NCI-H1436 (cell line): ENCODE data around the gene ATP6V1B1.

Experiments
- DNase-seq: peaks from one replicate; lab custom pipeline; 2025; lab: John Stamatoyannopoulos, UW

Gene ATP6V1B1

DNA sequence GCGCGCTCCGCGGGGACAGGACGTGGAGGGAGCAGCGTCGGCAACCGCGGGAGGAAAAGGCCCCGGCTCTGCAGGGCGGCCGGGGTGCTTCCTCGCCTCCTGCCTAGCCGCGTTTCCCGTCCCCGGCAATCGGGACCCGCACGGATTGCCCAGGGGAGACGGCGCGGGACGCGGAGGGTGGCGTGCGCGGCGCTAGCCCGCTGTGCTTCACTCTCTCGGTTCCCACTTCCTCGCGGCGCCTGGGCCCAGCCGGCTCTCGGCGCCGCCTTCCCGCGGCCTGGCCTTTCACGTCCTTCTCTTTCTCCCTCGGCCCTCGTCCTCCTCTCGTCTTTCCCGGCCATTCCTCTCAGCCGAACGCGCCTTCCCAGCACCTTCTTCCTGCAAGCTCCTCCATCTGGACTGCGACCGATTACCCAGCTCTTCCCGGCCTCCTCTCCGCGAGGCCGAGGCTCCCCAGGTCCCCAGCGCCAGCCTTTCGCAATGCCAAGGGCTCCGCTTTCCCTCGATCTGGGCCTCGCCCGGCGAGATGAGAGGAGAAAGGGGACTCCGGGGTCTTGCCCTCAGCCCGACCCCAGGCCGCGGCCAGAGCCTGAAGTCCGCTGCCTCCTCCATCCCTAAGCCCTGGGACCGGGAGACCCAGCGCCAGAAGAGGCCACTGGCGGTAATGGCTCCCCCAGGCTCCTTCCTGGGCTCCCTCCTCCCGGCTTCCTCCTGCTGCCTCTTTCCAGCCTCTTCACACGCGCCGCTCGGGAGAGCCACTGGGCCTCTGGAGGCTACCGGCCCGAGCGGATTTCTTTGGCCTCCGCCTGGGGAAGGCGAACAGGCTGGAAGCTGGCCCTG is 34.3 kb upstream of the ATP6V1B1 start:
- DNase-seq = no peak

DNA sequence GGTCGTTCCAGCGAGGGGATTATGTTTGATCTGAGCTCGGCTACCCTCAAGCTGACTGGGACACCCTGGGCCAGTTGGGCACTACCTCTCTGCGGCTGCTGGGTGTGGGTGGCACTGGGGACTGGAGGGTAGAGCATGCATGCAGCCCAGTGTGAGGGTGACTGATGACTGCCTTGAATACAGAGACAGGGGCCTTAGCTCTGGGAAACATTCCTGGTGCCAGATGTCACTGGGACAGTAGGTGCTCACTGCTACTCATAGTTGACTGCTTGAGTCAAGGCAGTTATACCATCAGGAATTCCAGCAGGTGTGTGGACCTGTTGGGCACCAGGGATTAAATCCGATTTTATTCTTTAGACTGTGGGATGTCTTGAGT is 33.6 kb upstream of the ATP6V1B1 start:
- no peak for DNase-seq

DNA sequence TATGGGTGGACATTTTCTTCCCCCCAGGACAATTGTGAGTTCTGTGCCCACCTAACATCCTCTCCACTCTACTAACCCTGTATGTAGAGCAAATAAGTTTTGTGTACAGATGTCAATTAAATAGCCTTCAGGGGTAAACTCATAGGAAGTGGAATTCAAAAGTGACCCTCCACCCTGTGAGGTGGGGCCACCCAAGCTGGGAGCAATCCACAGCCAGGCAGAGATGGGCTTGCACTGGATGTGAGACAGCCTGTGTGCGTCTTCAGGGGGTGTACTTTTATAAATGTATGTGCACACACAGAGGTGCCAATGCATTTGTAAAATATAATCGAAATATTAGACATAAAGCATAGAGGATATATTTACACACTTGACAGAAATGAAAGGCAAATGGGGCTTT is 33.1 kb upstream of the ATP6V1B1 start:
- DNase-seq = no peak

DNA sequence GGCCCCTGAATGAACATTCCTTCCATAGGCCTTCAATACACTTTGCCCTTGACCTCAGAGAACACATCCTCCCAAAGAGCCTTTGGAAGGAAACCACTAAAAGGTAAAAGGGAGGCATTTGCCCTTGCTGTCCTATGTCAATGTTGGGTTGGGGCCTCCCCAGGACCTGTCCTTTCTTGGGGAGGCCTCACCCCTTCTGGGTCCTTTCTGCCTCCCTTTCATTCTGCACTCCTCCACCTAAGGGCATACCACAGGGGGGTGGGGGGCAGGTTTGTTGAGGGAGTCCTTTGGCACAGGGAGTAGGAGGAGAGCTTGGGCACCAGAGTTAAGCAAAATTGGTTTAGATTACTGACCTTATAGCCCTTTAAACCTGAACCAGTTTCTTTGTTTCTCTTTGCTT is 32.5 kb upstream of the ATP6V1B1 start:
- no peak for DNase-seq

DNA sequence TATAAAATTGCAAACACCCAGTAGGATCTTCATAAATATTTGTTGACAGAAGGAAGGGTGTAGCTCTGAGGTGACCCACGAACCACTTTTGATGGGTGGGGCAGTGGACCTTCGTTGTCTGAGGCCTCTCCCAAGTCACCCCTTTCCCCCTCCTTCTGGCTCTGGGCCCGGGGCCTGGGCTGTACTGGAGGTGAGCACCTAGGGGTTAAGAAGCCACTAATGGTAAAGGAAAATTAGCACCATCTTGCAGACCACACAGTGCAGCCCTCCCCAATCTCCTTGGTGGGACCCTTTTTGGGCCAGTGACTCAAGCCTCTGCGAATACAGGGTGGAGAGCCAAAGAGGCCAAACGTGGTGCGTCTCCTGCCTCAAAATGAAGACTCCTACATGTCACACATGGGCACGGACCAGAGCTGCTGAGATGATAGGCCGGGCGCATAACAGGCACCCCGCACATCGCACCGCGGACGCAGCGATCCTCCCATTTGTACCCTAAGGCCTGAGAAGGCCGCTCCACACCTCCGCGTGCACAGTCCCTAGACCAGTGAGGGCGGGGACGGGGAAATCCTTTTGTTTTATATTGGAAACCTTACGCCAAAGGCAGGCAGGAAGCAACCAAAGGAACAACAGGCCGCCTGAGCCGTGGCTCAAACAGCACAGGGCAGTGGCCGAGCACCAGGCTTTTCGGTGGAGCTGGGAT is 31.9 kb upstream of the ATP6V1B1 start:
- DNase-seq = no peak

DNA sequence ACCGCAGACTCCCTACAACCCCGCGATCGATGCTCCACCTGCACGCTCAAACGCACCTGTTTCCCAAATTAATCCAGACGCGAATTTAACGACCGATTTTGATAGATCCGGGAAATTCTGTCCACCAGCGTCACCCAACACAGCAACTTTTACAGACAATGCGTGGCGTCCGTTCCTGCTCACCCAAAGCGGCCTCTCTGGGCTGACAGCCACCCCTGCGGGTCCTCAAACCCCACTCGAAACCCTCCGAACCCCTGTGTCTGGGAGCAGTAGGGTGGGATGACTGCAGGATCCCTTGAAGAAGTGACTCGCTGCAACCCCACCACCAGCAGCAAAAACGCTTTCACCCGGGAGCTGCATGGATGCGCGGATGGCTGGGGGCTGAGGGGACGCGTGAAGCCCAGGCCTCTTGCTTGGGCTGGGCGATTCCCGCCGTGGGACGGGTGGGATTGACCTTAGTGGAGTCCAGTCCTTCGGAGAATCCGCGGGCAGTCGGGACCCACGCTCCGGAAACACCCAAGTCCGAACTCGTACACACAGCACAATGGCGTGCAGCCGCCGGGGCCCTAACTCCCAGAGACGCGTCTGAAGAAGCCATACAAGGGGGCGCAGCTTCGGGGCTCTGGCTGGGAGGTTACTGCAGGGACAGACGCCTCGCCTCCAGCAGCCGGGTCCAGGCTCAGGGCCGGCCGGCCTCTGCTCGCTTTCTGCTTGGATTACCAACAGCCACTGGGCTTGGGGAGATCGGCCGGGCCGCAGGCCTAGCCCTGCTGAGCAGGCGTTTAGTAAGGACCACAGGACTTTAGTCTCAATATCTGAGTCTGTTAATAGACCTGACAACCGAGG is 31.1 kb upstream of the ATP6V1B1 start:
- no peak for DNase-seq

DNA sequence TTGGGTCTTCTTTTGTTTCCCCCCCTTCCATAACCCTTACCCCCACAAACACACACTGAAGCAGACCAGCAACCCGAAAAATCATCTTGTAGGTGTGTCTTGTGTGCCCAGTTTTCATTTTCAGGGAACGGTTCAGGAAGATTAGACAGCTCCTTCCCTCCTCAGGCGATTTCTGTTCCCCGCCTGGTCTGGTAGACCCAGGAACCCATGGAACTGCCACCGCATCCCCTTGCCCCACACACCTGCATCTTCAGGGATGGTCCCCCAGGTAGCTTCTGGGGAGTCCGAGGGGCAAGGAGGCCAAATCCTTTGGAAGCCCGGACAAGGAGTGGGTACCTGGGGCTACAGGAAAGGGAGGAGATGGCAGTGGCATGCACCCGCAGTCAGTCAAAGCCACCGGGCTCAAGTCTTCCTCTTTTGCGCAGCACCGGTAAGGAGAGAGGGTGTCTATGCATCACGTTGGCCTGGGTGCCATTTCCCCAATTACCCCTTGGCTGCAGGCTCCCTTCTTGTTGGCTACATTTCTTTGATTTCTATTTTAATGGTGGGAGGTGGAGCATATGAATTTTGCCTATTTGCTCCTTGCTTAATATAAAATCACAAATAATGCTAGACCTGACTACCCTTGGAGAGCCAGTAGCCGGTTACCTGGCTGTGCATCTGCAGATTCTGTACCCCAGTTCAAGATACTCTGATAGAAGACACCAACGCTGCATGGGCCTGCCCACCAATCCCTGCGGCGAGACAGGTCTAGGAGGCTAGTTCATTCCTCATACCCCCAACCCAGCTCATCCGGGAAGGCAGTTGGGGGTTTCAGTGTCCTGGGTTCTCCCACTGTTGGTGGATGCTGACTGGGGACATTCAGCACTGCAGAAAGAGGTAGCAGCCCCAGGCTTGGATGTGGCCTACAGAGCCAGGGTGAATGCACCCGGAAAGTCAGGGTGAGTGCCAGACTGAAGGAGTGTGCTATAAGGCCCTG is 30.0 kb upstream of the ATP6V1B1 start:
- no peak for DNase-seq

DNA sequence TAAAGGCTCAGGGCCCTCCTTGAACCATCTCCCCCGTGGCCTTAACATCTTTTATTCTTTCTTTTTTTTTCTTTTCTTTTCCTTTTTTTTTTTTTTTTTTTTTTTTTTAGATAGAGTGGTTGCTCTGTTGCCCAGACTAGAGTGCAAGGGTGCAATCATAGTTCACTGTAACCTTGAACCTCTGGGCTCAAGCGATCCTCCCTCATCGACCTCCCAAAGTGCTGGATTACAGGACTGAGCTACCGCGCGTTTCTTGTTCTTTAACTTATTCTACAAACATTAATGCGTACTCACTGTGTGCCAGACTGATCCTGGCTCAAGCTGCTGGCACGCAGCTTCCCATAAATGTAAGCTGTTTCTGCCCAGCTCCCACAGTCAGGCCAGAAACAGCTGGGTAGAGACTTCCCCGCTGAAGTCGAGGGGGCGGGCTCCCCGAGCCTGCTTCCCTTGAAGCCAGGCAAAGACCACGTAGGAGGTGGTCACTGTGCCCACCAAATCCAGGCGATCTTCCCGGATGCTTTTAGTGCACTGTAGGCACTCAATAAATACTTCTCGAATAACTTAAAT is 29.2 kb upstream of the ATP6V1B1 start:
- no peak for DNase-seq

DNA sequence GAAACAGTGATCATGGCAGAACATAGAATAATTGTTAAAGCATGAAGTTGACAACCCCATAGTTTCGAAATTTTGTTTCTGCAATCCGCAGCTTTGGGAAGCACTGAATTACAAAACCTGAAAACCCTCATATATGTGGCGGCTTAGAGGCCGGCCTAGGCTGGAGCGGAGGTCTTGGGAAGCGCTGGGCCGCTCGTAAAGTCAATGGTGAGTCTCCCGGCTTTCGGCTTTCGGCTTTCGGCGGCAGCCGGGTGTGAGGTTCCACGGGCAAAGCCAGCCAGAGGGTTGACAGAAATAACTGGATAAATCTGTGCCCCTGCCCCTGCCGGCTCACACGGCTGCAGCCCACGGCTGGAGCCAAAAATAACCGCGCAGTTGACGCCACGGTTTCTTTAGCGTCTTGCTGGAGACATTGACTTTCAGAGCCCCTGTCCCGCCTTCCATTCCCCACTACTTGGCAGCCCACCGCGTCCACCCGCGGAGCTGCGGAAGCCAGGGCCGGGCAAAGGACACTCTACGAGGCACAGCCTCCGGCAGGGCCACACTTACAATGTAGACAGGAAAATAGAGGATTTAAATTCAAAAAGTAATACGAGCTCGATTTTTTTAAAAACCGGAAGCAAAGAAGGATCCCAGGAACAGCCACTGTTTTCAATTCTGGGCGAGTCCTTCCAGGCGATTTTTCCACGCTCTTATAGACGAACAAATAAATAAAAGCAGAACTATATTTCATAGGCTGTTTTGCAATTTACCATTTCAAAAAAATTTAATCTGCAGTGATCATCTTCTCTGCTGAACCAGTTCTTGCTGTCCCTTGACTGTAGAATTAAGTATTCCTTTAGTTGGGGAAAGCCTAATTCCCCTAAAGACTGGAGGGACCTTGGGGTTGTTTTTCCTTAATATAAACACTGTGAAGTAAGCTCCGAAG is 28.3 kb upstream of the ATP6V1B1 start:
- no peak for DNase-seq

DNA sequence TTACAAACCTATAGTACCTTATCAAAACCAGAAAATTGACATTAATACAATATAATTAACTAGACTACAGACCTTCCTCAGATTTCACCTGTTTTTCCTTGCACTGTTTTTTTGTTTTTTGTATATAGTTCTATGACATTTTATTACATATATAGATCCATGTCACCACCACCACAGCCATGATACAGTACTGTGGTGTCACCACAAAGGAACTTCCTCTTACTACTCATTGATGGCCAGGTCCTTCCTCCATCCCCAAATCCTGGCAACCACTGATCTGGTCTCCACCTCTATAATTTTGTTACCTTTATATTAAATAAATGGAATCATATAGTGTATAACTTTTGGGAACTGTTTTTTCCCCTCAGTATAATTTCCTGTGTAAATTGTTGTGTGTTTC is 19.4 kb upstream of the ATP6V1B1 start:
- DNase-seq = no peak

DNA sequence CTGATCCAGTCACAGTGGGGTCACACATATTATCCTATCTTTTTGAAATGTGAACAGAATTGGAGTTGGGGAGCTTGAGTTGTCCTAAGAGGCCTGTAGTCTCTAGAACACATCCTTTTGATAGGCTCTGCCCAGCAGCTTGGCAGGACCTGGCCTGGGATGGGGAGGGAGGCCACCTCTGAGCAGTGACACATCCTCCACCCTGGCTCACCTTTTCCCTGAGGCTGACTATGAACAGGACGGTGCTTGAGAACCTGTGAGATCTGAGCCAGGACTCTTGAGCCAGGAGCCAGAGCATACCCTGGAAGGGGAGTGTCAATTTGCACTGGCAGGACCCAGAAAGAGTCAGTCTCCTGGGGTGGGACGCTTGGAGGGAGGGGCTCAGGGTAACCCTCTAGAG is 17.7 kb upstream of the ATP6V1B1 start:
- DNase-seq = no peak

DNA sequence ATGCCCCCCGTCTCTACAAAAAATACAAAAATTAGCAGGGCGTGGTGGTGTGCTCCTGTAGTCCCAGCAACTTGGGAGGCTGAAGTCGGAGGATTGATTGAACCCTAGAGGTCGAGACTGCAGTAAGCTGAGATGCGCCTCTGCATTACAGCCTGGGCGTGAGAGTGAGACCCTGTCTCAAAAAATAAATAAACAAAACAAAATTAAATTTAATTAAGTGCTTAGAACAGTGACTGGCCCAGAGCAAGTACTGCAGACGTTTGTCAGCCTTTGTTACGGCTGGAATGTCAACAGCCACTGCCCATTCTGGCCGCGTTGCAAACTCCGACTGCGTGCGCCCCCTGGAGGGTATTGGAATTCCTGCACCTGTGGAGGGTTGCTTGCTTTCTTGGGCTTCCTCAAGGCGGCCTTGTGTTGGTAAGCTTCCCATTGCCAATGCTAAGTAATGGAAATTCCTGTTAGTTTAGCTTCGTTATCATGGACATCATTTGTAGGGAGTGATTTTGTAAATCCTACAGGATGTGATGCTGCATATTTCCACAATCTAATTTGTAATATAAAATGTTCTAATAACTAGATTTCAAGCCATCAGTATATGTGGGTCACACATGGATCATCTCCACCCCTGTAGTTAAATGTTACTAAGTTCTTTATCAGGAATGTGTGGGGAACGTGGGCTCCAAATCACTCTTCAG is 15.9 kb upstream of the ATP6V1B1 start:
- DNase-seq = peak; percentile 51

DNA sequence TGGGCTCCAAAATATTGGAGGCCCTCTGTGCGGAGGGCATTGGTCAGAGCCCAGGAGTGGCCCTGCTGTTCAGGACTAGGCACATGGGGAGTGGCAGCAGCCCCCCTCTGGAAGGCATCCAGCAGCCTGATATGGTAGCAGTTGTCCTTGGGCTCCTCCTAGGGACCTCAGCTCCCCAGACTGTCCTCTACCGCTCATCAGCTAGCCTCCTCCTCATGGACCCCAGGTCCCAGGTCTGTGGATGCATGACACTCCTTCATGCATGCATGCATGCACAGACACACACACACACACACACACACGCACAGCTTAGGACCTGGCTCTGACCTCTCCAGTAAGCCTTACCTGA is 15.4 kb upstream of the ATP6V1B1 start:
- no peak for DNase-seq

DNA sequence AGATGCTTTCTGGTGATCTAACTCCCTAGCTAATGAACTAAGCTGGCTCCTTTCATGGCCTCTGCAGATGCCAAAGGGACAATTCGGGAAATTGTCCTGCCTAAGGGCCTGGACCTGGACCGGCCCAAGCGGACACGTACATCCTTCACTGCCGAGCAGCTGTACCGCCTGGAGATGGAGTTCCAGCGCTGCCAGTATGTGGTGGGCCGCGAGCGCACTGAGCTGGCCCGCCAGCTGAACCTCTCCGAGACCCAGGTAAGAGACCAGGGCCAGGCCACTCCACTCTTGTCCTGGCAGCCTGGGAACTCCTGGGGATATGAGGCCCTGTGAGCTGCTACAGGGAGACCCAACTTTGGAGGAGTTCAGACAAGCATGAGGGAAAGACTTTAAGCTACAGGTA is 14.7 kb upstream of the ATP6V1B1 start:
- DNase-seq = no peak

DNA sequence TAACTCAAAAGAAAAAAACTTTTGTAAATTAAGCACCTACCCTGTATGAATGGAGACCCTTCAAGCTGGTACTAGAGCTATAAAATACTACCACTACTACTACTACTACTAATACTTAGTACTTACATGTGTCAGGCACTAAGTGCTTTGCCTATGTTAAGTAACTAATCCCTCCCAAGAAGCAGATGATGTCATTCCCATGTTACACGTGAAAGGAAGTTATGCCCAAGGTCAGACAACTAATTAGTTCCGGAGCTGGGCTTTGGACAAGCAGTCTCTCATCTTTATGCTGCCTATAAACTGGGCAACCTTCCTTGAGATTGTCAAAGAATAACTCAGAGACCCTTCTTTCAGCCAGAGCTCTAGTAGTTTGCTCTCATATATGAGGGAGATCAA is 13.9 kb upstream of the ATP6V1B1 start:
- no peak for DNase-seq

DNA sequence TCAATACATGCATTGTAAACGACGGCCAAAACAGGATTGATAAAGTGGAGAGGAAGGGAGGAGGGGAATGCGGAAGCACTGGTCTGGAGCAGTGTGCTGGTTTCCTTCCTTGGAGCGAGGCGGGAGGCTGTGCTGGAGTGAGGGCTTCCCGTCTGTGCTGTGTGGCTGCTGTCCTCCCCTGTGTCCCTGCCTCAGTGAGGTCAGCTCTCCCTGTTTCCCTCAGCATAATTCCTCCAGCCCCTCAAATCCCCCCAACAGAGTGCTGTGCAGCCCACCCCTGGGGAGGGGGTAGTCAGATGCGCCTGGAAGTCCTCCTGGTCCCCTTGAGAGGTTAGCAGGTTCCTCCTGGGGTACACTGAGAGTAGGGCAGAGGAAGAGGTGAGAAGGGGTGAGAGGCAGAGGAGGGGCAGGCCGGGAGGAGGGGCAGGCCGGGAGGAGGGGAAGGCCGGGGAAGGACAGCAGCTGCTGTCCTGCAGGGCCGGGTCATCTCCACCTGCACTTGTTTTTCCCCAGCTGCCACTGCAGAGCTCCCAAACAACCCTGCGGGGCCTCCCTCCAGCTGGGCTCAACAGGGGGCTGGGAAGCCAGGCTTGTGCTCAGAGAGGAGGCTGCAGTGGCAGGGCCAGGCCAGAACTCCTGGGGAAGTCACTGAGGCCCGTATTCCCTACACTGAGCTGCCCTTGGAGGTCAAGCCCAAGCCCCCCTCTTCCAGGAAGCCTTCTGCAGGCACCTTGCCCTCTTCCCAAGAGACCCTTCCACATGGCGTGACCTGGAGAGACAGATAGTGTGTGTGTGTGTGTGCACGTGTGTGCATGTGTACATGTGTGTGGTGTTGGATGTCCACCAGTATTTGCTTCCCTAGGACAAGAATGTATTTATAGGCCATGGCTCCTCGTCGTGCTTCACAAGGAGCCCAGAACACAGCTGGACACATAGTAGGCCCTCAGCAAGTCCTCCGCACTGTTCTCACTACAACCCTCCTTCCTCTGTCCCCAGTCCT is 13.2 kb upstream of the ATP6V1B1 start:
- no peak for DNase-seq

DNA sequence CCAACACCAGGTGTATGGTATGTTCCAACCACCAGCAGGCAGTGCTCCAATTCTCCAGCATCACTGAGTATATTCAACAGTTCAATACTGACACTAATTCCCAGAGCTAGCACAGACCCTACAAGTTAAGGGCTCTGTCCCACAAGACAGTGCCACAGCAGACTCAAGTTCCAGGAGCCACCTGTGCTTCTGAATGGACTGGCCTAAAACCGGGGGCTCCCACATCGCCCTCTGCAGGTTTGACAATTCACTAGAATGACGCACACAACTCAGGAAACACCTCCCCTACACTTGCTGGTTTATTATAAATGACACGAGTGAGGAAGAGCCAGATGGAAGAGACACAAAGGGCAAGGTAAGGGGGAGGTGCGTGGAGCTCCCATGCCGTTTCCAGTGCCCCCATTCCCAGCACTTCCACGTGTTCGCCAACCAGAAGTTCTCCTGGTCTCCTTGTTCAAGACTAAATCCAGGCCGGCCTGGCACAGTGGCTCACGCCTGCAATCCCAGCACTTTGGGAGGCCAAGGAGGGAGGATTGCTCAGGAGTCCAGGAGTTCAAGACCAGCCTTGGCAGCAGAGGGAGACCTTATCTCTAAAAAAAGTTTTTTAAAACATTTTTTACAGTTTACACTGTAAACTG is 12.2 kb upstream of the ATP6V1B1 start:
- DNase-seq = no peak

DNA sequence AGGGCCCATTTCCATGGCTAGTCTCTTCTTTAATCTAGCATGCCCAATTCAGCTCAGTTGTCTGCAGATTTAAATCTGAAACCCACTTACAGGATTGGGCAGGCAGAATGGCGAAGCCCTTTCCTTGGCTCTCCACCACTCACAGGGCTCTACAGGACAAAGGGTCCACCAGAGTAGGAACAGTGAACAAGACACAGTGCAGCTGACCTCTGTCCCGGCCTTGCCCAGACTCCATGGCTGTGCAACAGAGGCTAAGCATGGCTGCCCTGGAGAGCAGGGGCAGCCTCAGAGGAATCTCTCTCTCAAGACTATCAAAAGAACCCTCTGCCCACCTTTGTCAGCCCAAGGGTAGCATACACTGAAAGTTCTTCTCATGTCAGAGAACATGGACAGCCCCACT is 9.7 kb upstream of the ATP6V1B1 start:
- DNase-seq = no peak
